H1 (cell line): ENCODE data around the gene PTPRC.

Experiments
- CHD1 ChIP-seq: IDR thresholded peaks from 2 replicates; pipeline ENCODE4 v1.6.1; 2012; ENCODE audit warnings: low read depth, low read length, improper control_type of control experiment
- EP300 ChIP-seq, 2 experiments: IDR thresholded peaks; 1 replicate in 1 of 2; 2 replicates in 1 of 2; pipeline ENCODE4 v1.6.1; 2011 to 2012; ENCODE audit warnings: low read depth in 2 of 2, low read length in 2 of 2, mild to moderate bottlenecking in 2 of 2, borderline replicate concordance in 1 of 2, inconsistent platforms in 1 of 2, moderate library complexity in 1 of 2
- POLR2A ChIP-seq, 2 experiments: IDR thresholded peaks; 1 replicate in 1 of 2; 2 replicates in 1 of 2; pipeline ENCODE4 v1.6.1; 2011; ENCODE audit warnings: low read depth in 2 of 2, low read length in 2 of 2, mild to moderate bottlenecking in 2 of 2; ENCODE audit errors: control extremely low read depth in 1 of 2
- POLR2AphosphoS5 ChIP-seq: IDR thresholded peaks from 2 replicates; pipeline ENCODE4 v1.6.1; 2011; ENCODE audit warnings: low read depth, low read length
- RFX5 ChIP-seq: IDR thresholded peaks from 2 replicates; pipeline ENCODE4 v1.6.1; 2011; ENCODE audit warnings: low read depth, low read length, improper control_type of control experiment, borderline replicate concordance
- SIN3A ChIP-seq, 2 experiments: IDR thresholded peaks in 1 of 2; conservative IDR thresholded peaks in 1 of 2; 2 replicates each; pipeline ENCODE4 v1.6.1; 2011 to 2012; ENCODE audit warnings: low read length in 2 of 2, improper control_type of control experiment in 1 of 2, low read depth in 1 of 2, mild to moderate bottlenecking in 1 of 2
- TAF1 ChIP-seq: IDR thresholded peaks from 2 replicates; pipeline ENCODE4 v1.6.1; 2011; ENCODE audit warnings: mild to moderate bottlenecking, low read depth, low read length
- ZNF274 ChIP-seq: IDR thresholded peaks from 2 replicates; pipeline ENCODE4 v1.7.0; 2012; ENCODE audit warnings: low read length, borderline replicate concordance; ENCODE audit errors: extremely low read depth
- TF ChIP-seq, protein P1 (sequence below), 3 experiments: IDR thresholded peaks; 1 replicate in 2 of 3; 2 replicates in 1 of 3; pipeline versions ENCODE4 v1.5.1 to v1.6.1; 2011; ENCODE audit warnings: low read length in 3 of 3, mild to moderate bottlenecking in 3 of 3, inconsistent platforms in 2 of 3, low read depth in 1 of 3, moderate library complexity in 1 of 3; ENCODE audit not compliant: insufficient read depth in 1 of 3; ENCODE audit errors: control extremely low read depth in 1 of 3

DNA sequence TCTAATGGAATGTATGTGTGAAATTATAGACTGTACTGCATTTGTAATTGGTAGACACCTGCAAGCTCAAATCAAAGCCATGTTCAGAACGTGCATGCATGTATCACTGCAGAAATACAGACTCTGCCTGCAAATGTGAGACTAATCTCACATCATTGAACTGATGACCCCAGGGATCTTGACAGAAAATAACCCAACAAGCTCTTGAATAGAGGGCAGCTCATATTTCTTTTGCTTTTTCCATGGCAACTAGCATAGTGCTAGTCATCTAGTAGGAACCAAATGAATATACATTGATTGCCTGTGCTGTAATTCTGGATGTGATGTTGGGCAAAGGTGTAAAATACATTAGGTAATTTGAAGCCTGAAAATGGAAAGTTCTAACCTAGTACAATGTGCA is 62.4 kb downstream of the PTPRC start:
- TF ChIP-seq SIN3A (conservative IDR thresholded peaks at IDR 0.05 in 1 of 2, IDR thresholded peaks at IDR 0.05 in 1 of 2; ENCODE audit: low read depth in 1 of 2, low read length in 2 of 2) (no peak), POLR2A (IDR thresholded peaks at IDR 0.05; ENCODE audit: control extremely low read depth in 1 of 2, low read depth in 2 of 2, low read length in 2 of 2) (no peak), ZNF274 (no peak), POLR2AphosphoS5 (no peak), RFX5 (no peak), EP300 (IDR thresholded peaks at IDR 0.05; ENCODE audit: borderline replicate concordance in 1 of 2, low read depth in 2 of 2, low read length in 2 of 2) (no peak), CHD1 (no peak), TAF1 (no peak)
- TF ChIP-seq, protein P1, sequence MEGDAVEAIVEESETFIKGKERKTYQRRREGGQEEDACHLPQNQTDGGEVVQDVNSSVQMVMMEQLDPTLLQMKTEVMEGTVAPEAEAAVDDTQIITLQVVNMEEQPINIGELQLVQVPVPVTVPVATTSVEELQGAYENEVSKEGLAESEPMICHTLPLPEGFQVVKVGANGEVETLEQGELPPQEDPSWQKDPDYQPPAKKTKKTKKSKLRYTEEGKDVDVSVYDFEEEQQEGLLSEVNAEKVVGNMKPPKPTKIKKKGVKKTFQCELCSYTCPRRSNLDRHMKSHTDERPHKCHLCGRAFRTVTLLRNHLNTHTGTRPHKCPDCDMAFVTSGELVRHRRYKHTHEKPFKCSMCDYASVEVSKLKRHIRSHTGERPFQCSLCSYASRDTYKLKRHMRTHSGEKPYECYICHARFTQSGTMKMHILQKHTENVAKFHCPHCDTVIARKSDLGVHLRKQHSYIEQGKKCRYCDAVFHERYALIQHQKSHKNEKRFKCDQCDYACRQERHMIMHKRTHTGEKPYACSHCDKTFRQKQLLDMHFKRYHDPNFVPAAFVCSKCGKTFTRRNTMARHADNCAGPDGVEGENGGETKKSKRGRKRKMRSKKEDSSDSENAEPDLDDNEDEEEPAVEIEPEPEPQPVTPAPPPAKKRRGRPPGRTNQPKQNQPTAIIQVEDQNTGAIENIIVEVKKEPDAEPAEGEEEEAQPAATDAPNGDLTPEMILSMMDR (IDR thresholded peaks at IDR 0.05; ENCODE audit: control extremely low read depth in 1 of 3, insufficient read depth in 1 of 3, low read depth in 1 of 3, low read length in 3 of 3) = no peak
